Natural killer cell (primary cell): ENCODE measurements around the gene SMTNL1. TPM values are rescaled to one million over a fixed set of nuclear protein-coding genes. Genes with fewer than 3 reads are reported as not detected.

Experiments used
- ATAC-seq, 3 donors: fragments of 150-1000 bp in 2 of 3; fragments of 200-7000 bp in 1 of 3; cut with Tn5 transposase; 1 replicate in 1 of 3; 2 replicates in 2 of 3; pipeline ENCODE4 v1.10.0; 2021; ENCODE audit warnings: mild to moderate bottlenecking in 2 of 3, moderate library complexity in 2 of 3
- DNase-seq, 2 donors: peaks; one replicate each; pipeline versions ENCODE4 v3.0.0 to v3.0.0-alpha.2; 2013 to 2021; ENCODE audit warnings: mixed read lengths in 1 of 2
- H3K27ac ChIP-seq: one replicate; pipeline ENCODE4 v1.5.1; 2013; ENCODE audit warnings: mild to moderate bottlenecking, low read length
- H3K27me3 ChIP-seq: one replicate; pipeline ENCODE4 v1.6.1; 2013; ENCODE audit warnings: low read length; ENCODE audit not compliant: control insufficient read depth, insufficient read depth
- H3K36me3 ChIP-seq: one replicate; pipeline ENCODE4 v1.6.1; 2013; ENCODE audit warnings: low read length; ENCODE audit not compliant: control insufficient read depth, insufficient read depth
- H3K4me1 ChIP-seq: one replicate; pipeline ENCODE4 v1.6.1; 2013; ENCODE audit warnings: low read length; ENCODE audit not compliant: control insufficient read depth, insufficient read depth
- H3K4me3 ChIP-seq: one replicate; pipeline ENCODE4 v1.5.1; 2013; ENCODE audit warnings: low read length
- H3K9me3 ChIP-seq: one replicate; pipeline ENCODE4 v1.6.1; 2013; ENCODE audit warnings: low read length; ENCODE audit not compliant: control insufficient read depth, insufficient read depth
- H3K27ac Mint-ChIP-seq, 2 donors: one replicate each; pipeline ENCODE4 v1.8.0; 2022; ENCODE audit warnings: mild to moderate bottlenecking in 2 of 2, mixed read lengths in 2 of 2, moderate library complexity in 1 of 2
- H3K27me3 Mint-ChIP-seq, 2 donors: one replicate each; pipeline ENCODE4 v1.8.0; 2022; ENCODE audit warnings: low read depth in 2 of 2, mixed read lengths in 2 of 2
- H3K36me3 Mint-ChIP-seq: one replicate; pipeline ENCODE4 v1.8.0; 2022; ENCODE audit warnings: mixed read lengths
- H3K4me1 Mint-ChIP-seq, 2 donors: one replicate each; pipeline ENCODE4 v1.8.0; 2022; ENCODE audit warnings: mixed read lengths in 2 of 2
- H3K4me3 Mint-ChIP-seq: one replicate; pipeline ENCODE4 v1.8.0; 2022; ENCODE audit warnings: mild to moderate bottlenecking, moderate library complexity, mixed read lengths
- H3K9me3 Mint-ChIP-seq, 2 donors: one replicate each; pipeline ENCODE4 v1.8.0; 2022; ENCODE audit warnings: mixed read lengths in 2 of 2
- WGBS: methylation state at CpG from one replicate; pipeline ENCODE4 v1.1.7; 2013; ENCODE audit warnings: missing lambda C conversion rate; ENCODE audit not compliant: insufficient coverage; 5-methylcytosine and 5-hydroxymethylcytosine counted together
- intact Hi-C: fragments of 100-400 bp; cut with micrococcal nuclease; formaldehyde crosslinking; loops from one replicate; pipeline ENCODE4 v1.14.2; 2022
- total RNA-seq, 4 donors: library from RNA; stranded (reverse); fragments of 120-200 nt in 1 of 4; gene quantifications; one replicate each; pipeline versions ENCODE4 v1.2.3 to v1.2.4, GENCODE V29; 2013 to 2022
- TF ChIP-seq, protein P1 (sequence below): fragments of 200-600 bp; IDR thresholded peaks from one replicate; pipeline ENCODE4 v1.8.0; 2022; ENCODE audit warnings: antibody characterized with exemption

The SMTNL1 gene
- total RNA-seq, 3 donors from 2014 or later (not counting 1 experiment from before 2014, with no cell fraction given), result not detected

DNA sequence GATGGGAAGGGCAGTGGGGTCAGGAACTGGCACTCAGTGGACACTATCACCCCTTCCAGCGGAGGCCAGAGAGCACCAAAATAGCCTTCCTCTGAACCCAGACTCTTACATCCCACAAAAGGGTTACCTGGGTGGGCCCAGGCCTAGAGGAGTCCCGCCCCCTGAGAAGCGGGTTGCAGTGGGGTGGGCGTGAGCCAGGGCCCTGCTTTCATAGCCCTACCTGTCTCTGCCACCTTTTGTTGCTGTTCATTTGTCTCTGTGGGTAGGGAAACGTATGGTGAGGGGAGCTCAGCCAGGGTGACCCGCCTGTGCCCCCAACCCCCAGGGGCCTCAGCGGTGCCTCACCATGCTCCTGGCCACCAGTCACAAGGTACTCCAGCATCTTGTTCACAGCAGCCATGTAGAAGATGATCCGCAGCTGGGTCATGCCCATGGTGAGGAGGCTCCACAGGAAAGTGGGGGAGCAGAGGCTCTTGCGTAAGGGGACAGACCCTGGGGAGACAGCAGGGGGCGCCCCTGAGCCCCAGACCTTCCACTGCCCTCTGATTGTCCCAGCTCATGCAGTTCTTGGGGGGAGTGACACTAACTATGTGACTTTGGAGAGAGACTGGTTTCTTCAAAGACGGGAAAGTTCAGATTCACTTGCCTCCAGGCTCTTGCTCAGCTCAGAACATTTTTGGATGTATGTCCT is 45.9 kb upstream of the SMTNL1 start:
- ATAC-seq (peak; percentile 62 to 71 (median 69)), DNase-seq (peak; percentile 47 to 68)
- Mint-ChIP-seq H3K9me3 (no peaks in the 10 kb centered on the region), H3K36me3 (no peaks in the 10 kb centered on the region), H3K4me1 (no peaks in the 10 kb centered on the region), H3K4me3 (no peak overlapping the region), H3K27ac (no peak overlapping the region), H3K27me3 (no peaks in the 10 kb centered on the region)
- Histone ChIP-seq H3K36me3 (peaks cover 15% of the 10 kb centered on the region), H3K27me3 (no peaks in the 10 kb centered on the region), H3K4me1 (no peaks in the 10 kb centered on the region), H3K4me3 (no peak overlapping the region), H3K27ac (no peak overlapping the region), H3K9me3 (no peaks in the 10 kb centered on the region)
- WGBS, result 90% methylated on average over 11 of the region's 11 CpGs
- intact Hi-C loops, result loop anchor here (10.0 kb wide), 1 partner anchor 313 kb away; no protein-coding TSS in a partner anchor
- TF ChIP-seq, protein P1, sequence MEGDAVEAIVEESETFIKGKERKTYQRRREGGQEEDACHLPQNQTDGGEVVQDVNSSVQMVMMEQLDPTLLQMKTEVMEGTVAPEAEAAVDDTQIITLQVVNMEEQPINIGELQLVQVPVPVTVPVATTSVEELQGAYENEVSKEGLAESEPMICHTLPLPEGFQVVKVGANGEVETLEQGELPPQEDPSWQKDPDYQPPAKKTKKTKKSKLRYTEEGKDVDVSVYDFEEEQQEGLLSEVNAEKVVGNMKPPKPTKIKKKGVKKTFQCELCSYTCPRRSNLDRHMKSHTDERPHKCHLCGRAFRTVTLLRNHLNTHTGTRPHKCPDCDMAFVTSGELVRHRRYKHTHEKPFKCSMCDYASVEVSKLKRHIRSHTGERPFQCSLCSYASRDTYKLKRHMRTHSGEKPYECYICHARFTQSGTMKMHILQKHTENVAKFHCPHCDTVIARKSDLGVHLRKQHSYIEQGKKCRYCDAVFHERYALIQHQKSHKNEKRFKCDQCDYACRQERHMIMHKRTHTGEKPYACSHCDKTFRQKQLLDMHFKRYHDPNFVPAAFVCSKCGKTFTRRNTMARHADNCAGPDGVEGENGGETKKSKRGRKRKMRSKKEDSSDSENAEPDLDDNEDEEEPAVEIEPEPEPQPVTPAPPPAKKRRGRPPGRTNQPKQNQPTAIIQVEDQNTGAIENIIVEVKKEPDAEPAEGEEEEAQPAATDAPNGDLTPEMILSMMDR, result peak; percentile 57

DNA sequence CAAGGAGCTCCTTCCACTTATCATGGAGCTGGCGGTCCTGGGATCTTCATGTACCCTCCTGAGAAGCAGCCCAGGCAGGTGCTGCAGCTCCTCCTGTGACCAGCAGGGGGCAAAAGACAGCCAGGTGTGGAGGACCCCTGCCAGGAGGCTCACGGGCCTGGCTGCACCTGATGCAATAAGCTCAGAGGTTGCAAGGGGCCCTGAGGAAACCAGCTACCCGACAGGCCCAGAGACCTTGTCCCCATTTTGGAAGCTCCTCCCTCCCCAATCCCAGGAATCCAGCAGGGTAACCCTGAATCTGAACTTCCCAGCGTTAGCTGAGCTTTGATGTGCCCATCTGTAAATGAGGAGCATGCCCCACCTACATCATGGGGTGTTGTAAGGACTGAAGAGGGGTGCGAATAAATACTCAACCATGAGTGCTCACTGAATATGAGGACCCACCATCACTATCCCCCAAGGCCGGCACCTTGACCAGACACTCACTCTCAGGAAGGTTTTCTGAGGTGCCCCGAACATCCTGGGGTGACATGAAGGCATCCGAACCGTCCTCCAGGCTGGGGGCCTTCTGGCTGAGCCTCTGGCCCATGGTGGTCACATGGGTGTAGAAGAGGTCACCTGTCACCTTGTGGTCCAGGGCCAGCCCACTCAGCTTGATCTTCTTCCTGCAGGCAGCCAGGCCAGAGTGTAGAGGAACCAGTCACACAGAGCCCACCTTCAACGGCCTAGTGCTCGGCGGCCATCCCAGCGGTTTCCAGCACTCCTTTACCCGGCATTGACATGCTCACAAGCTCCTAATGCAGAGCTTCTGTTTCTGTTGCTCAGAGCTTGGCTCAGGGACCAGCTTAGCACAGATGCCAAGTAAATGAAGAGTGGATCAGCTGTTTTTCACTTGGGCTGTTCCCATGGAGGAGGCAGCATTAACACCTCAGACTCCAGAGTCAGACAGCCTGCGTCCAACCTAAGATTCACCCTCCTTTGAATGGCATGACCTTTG is 43.6 kb upstream of the SMTNL1 start:
- TF ChIP-seq, protein P1, result peak; percentile 96
- DNase-seq (peak; percentile 56 to 83), ATAC-seq (peak; percentile 74 to 91 (median 87))
- intact Hi-C loops, result loop anchor here (1.0 to 10.0 kb wide), 3 partner anchors 33 to 311 kb away; no protein-coding TSS in a partner anchor
- Histone ChIP-seq H3K4me3 (no peak overlapping the region), H3K36me3 (peaks cover 9% of the 10 kb centered on the region), H3K4me1 (no peaks in the 10 kb centered on the region), H3K9me3 (no peaks in the 10 kb centered on the region), H3K27ac (no peak overlapping the region), H3K27me3 (no peaks in the 10 kb centered on the region)
- Mint-ChIP-seq H3K27ac (no peak overlapping the region), H3K9me3 (no peaks in the 10 kb centered on the region), H3K36me3 (no peaks in the 10 kb centered on the region), H3K4me3 (no peak overlapping the region), H3K27me3 (no peaks in the 10 kb centered on the region), H3K4me1 (no peaks in the 10 kb centered on the region)
- 84% methylated on average over 15 of the region's 15 CpGs for WGBS

DNA sequence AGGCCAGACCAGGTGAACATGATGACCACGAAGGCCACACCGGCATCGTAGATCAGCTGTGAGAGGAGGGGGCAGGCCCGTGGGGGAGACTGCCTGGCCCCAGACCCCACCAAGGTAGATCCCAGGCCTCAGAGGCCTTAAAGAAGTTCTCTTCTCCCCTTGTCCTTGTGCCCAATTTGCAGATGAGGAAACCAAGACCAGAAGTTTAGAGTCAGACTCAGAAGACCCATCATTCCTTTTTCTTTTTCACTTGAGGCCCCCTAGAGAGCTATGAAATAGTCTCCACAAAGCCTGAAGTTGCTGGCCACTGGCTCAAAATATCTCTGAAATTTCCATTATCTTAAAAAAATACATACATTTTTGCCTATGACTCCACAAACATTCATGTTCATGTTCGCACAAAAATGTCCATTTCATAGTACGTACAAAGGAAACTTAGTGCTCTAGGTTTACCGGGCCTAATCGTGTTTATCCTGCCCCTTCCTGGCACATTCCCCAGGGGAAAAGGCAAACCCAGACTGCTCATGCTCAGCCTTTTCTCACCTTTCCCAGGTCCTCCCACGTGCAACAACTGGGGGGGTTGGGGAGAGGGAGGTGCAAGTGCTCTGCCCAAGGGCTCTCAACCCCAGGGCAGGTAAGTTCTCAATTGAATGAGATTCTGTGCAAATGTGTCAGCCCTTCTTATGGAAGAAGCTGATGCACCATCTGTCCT is 41.1 kb upstream of the SMTNL1 start:
- no peaks in the 10 kb centered on the region for H3K9me3 Mint-ChIP-seq
- intact Hi-C loops, result loop anchor here (10.0 kb wide), 1 partner anchor 309 kb away; no protein-coding TSS in a partner anchor
- H3K27me3 ChIP-seq, result no peaks in the 10 kb centered on the region
- no peak overlapping the region for H3K4me3 Mint-ChIP-seq
- no peak overlapping the region for H3K27ac Mint-ChIP-seq
- no peak overlapping the region for H3K4me3 ChIP-seq
- no peak overlapping the region for H3K27ac ChIP-seq
- H3K4me1 Mint-ChIP-seq, result peaks cover 0 to 7% of the 10 kb centered on the region in 2 donors
- DNase-seq (no peak), ATAC-seq (no peak)
- H3K27me3 Mint-ChIP-seq, result no peaks in the 10 kb centered on the region
- H3K36me3 ChIP-seq, result peaks cover 3% of the 10 kb centered on the region
- 95% methylated on average over 8 of the region's 9 CpGs for WGBS
- no peaks in the 10 kb centered on the region for H3K4me1 ChIP-seq
- H3K36me3 Mint-ChIP-seq, result no peaks in the 10 kb centered on the region
- TF ChIP-seq, protein P1, result no peak
- H3K9me3 ChIP-seq, result no peaks in the 10 kb centered on the region
